ENCODE results near the gene PPIL1.

- TF ChIP-seq ZNF317 (CRISPR knock-in tag; IDR thresholded peaks at IDR 0.05) (no peak), CTCF (CRISPR knock-in tag; IDR thresholded peaks at IDR 0.05) (no peak), PBX3 (CRISPR knock-in tag; IDR thresholded peaks at IDR 0.05; ENCODE audit: borderline replicate concordance) (no peak), CBX5 (CRISPR knock-in tag; IDR thresholded peaks at IDR 0.05; ENCODE audit: borderline replicate concordance) (no peak), ZFP37 (CRISPR knock-in tag; IDR thresholded peaks at IDR 0.05; ENCODE audit: borderline replicate concordance) (no peak), JUND (CRISPR knock-in tag; IDR thresholded peaks at IDR 0.05) (no peak), PATZ1 (CRISPR knock-in tag; IDR thresholded peaks at IDR 0.05) (no peak)
These were observed 15.6 kb upstream of the PPIL1 start for GRCh38 chr6:36890112-36890663.

All from HepG2 (cell line).